ENCODE measurements around the gene HOGA1.

DNA sequence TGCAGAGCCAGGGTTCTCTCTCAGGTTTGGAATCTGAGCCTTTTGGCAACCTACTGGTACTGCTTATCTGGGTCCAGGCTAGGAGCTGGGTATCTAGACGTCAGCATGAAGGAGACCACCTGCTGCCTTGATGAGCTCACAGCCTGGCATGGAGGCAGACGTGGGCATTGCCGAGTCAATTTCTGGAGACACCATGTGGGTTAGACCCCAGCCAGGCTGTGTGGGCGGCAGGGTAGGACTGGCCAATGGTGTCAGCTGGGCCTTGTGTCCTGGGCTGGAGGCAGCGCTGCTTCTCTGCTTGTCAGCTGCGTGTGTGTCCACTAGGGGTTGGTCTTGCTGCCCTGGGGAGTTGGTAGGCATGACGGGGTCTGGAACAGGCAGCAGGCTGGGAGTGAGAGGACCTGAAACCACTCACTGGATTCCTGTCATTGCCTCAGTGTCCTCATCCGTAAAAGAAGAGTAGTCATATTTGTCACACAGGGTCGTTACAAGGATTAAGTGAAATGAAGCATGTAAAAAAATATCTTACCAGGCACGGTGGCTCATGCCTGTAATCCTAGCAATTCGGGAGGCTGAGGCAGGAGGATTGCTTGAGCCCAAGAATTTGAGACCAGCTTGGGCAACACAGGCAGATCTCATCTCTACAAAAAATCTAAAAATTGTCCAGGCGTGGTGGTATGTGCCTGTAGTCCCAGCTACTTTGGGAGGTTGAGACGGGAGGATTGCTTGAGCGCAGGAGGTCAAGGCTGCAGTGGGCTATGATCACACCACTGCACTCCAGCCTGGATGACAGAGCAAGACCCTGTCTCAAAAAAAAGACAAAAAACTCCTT lies 43.3 kb upstream of the HOGA1 start:
- TF ChIP-seq, protein P1, sequence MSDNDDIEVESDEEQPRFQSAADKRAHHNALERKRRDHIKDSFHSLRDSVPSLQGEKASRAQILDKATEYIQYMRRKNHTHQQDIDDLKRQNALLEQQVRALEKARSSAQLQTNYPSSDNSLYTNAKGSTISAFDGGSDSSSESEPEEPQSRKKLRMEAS (CRISPR knock-in tag; IDR thresholded peaks at IDR 0.05) = no peak
- TF ChIP-seq, protein P2, sequence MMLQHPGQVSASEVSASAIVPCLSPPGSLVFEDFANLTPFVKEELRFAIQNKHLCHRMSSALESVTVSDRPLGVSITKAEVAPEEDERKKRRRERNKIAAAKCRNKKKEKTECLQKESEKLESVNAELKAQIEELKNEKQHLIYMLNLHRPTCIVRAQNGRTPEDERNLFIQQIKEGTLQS (CRISPR knock-in tag; conservative IDR thresholded peaks at IDR 0.05) = no peak
- TF ChIP-seq NFYB (CRISPR knock-in tag; conservative IDR thresholded peaks at IDR 0.05; ENCODE audit: low read depth) (no peak), NR3C1 (CRISPR knock-in tag; conservative IDR thresholded peaks at IDR 0.05; ENCODE audit: low read depth) (no peak), ZNF263 (CRISPR knock-in tag; IDR thresholded peaks at IDR 0.05; ENCODE audit: low read depth) (no peak), FOXK1 (CRISPR knock-in tag; IDR thresholded peaks at IDR 0.05) (no peak), ETV6 (CRISPR knock-in tag; IDR thresholded peaks at IDR 0.05) (no peak), HMGA2 (CRISPR knock-in tag; IDR thresholded peaks at IDR 0.05) (no peak)
- TF ChIP-seq, protein P3, sequence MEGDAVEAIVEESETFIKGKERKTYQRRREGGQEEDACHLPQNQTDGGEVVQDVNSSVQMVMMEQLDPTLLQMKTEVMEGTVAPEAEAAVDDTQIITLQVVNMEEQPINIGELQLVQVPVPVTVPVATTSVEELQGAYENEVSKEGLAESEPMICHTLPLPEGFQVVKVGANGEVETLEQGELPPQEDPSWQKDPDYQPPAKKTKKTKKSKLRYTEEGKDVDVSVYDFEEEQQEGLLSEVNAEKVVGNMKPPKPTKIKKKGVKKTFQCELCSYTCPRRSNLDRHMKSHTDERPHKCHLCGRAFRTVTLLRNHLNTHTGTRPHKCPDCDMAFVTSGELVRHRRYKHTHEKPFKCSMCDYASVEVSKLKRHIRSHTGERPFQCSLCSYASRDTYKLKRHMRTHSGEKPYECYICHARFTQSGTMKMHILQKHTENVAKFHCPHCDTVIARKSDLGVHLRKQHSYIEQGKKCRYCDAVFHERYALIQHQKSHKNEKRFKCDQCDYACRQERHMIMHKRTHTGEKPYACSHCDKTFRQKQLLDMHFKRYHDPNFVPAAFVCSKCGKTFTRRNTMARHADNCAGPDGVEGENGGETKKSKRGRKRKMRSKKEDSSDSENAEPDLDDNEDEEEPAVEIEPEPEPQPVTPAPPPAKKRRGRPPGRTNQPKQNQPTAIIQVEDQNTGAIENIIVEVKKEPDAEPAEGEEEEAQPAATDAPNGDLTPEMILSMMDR (IDR thresholded peaks at IDR 0.05) = no peak
- TF ChIP-seq, protein P4, sequence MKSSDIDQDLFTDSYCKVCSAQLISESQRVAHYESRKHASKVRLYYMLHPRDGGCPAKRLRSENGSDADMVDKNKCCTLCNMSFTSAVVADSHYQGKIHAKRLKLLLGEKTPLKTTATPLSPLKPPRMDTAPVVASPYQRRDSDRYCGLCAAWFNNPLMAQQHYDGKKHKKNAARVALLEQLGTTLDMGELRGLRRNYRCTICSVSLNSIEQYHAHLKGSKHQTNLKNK (CRISPR knock-in tag; IDR thresholded peaks at IDR 0.05) = no peak
- TF ChIP-seq, protein P5, sequence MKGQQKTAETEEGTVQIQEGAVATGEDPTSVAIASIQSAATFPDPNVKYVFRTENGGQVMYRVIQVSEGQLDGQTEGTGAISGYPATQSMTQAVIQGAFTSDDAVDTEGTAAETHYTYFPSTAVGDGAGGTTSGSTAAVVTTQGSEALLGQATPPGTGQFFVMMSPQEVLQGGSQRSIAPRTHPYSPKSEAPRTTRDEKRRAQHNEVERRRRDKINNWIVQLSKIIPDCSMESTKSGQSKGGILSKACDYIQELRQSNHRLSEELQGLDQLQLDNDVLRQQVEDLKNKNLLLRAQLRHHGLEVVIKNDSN (CRISPR knock-in tag; IDR thresholded peaks at IDR 0.05) = no peak
- TF ChIP-seq, protein P6, sequence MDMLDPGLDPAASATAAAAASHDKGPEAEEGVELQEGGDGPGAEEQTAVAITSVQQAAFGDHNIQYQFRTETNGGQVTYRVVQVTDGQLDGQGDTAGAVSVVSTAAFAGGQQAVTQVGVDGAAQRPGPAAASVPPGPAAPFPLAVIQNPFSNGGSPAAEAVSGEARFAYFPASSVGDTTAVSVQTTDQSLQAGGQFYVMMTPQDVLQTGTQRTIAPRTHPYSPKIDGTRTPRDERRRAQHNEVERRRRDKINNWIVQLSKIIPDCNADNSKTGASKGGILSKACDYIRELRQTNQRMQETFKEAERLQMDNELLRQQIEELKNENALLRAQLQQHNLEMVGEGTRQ (CRISPR knock-in tag; IDR thresholded peaks at IDR 0.05) = no peak
